ENCODE results near the gene SLC36A1.

DNA sequence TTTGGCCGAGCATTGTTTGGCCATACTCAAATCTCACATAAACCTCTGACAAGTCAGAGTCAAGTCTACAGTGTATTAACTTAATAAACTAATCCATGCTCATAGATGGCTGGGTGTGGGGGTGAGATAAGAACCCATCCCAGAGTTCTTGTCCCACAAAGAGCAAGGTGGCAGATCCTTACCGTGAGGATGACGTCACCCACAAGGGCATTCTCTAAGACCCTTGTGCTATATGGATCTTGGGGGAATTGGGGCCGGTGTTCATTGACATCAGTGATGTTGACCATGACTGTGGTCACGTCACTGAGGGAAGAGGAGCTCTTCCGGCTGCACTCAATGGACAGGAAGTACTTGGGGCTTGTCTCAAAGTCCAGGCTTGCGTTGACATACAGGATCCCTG, 81.6 kb downstream of the SLC36A1 start:
- no peak for TF ChIP-seq POLR2AphosphoS5 (IDR thresholded peaks at IDR 0.05)
- TF ChIP-seq, protein P1, sequence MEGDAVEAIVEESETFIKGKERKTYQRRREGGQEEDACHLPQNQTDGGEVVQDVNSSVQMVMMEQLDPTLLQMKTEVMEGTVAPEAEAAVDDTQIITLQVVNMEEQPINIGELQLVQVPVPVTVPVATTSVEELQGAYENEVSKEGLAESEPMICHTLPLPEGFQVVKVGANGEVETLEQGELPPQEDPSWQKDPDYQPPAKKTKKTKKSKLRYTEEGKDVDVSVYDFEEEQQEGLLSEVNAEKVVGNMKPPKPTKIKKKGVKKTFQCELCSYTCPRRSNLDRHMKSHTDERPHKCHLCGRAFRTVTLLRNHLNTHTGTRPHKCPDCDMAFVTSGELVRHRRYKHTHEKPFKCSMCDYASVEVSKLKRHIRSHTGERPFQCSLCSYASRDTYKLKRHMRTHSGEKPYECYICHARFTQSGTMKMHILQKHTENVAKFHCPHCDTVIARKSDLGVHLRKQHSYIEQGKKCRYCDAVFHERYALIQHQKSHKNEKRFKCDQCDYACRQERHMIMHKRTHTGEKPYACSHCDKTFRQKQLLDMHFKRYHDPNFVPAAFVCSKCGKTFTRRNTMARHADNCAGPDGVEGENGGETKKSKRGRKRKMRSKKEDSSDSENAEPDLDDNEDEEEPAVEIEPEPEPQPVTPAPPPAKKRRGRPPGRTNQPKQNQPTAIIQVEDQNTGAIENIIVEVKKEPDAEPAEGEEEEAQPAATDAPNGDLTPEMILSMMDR (IDR thresholded peaks at IDR 0.05), result no peak
- TF ChIP-seq POLR2A (IDR thresholded peaks at IDR 0.05), result no peak
